Stimulated activated CD8-positive, alpha-beta memory T cell treated with anti-CD3 and anti-CD28 coated beads, Interleukin-7, amount 100 ng/mL, for 24 hours (primary cell): ENCODE data around the gene PRG2.
"Not testable (repeated sequence)": the region's sequence is repeated elsewhere in the genome, so short reads cannot be mapped to it uniquely, and the experiment has no call there.

Experiments
- DNase-seq: peaks from one replicate; pipeline ENCODE4 v3.0.0-alpha.2; 2020; ENCODE audit warnings: low read depth

Gene PRG2

DNA sequence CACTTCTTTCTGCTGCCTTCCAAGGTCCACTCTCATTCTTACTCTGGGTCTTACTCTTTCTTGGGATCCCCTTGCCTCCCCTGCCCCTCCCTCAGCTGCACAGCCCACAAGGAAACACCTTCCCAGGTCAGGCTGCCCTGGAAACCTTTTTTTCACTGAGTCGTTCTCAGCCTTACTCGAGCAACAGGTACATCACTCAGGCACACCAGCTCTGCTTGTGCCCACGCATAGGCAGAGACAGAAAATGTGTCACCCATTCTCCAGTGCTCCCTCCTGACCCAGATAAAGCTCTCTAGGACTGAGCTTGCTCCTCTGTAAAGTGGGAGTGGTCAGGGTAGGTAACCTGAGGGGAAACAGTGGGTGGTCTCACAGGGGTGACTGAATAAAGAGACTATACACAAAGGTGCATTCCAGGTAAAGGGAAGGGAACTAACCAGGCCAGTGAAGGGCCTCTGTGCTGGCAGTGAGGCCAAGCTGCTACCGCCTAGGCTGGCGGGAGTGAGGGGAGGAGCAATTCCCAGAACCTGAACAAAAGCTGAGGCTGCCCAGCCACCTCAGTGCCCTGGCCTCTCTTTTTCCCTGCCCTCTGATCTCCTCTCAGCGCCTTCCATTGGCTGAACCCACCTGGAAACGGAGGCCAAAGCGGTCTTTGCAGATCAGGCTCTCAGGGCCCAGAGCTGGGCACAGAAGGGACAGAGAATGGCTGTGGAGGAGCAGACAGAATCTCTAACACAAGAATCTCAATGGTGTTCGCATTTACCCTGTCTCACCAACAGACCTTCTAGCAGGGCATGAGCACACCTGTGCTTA lies 25.4 kb downstream of the PRG2 start:
- DNase-seq: no peak

DNA sequence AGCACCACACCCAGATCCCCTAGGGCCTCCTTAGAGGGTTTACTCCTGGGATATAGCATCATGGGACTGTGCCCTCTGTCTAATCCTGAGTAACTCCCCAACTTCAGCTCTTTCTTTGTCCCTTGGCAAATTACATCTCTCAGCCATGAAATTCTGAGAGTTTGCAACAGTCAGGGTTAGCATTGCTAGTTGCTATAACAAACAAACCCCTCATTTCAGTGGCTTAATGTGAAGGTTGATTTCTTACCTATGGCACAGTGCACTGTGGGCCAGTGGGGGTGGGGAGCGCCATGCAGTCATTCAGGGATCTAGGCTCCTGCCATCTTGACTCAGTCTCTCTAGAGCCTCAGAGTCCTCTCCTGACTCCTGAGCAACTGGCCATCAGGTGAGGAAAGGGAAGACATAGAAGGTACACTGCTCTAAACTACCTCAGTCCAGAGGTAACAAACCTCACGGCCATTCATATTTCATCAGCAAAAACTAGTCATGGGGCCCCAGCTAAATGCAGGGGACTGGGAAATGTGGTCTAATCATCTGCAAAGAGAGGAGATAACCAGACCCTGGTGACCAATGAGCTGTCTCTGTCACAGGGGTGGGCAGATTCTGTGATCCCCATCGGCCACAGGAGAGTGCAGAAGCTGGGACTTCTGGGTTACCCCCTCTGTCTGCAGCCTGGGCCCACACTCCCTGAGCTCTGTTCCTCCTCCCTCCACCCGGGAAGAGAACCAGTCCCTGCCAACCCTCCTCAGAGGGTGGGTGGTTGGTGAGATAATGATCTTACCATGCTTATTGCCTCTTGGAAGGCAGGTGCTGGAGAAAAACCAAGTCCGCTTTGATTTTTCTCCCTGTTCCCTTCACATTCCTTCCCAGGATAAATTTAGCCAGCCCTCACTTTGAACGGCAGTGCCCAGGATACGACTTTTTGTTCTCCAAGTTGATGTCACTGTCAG lies 27.0 kb downstream of the PRG2 start:
- no peak for DNase-seq

DNA sequence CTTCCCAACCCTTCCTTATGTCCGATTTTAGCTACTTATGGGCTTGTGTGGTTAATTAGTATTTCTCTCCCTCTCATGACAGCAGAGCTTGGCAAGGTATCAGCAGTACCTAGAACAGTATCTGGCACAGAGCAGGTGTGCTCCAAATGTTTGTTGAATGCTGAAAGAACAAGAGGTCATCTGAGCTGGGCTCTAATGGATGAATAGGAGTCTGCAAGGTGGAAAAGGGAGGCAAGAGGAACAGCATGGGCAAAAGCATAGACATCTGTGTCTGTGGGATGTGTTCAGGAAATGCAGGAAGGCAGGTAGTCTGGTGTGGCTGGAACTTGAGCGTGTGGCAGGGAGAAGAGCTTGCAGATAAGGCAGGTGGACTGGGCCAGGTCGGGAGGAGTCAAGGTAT lies 28.5 kb downstream of the PRG2 start:
- DNase-seq: no peak

DNA sequence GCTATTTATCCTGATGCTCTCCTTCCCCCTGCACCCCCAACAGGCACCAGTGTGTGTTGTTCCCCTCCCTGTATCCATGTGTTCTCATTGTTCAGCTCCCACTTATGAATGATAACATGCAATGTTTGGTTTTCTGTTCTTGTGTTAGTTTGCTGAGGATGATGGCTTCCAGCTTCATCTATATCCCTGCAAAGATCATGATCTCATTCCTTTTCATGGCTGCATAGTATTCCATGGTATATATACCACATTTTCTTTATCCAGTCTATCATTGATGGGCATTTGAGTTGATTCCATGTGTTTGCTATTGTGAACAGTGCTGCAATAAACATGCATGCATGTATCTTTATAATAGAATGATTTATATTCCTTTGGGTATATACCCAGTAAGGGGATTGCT lies 29.0 kb downstream of the PRG2 start:
- DNase-seq: not testable (repeated sequence)

DNA sequence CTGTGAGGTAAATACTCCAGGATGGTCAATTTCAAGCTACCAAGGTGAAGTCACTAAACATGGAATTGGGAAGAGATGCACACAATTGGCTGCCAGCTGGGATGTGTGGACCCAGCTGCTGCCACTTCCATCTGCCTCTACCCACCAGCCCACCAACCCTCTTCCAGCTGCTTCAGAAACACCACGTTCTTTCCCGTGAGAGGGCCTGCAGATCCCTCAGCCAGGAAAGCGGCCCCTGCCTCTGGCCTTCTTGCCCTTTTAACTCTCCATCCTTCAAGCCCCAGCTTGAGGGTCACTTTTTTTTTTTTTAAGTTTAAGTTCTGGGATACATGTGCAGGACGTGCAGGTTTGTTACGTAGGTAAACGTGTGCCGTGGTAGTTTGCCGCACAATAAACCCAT lies 29.5 kb downstream of the PRG2 start:
- no peak for DNase-seq

DNA sequence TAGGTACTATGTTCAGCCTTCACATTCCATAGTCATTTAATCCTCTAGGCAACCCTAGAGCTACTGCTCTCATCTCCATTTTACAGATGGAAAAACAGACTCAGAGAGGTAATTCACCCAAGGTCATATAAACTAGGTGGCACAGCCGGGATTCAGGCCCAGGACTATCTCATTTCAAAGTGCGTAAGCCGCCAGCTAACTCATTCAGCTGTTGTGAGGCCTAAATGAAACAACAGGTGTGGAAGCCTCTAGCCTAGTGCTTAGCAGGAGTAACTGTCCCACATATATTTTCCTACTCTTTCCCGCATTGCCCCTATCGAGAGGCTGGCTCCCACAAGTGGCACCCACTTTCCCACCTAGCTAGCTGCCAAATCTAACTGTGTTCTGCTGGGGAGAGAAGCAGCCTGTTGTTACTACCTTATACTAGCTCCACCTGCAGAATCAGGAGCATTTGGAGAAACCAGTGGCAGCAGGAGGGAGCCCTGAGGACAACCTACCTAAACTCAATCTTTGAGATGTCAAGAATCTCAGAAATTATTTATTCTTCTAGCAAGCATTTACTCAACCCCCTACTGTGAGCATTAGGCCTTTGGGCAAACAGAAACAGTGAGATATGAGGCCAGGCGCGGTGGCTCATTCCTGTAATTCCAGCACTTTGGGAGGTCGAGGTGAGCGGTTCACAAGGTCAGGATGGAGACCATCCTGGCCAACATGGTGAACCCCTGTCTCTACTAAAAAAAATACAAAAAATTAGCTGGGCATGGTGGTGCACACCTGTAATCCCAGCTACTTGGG lies 30.4 kb downstream of the PRG2 start:
- DNase-seq: no peak

DNA sequence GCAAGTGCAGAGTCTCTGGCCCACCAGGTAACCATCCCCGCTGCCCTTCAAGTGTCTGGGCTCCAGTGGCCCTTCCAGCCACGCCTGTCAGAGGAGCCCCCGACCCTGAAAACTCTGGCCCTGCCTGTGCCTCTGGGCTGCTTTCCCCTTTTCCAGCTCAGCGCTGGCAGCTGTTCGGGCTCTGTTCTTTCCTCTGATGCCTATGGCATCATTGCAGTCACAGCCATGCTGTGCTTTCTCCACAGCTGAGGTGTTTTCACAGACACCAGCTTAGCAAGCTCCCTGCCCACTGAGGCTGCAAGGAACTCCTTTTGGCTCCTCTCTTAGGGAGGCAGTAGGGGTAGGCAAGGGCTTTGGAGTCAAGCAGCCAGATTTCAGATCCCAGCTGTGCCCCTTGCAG lies 31.1 kb downstream of the PRG2 start:
- DNase-seq: no peak

DNA sequence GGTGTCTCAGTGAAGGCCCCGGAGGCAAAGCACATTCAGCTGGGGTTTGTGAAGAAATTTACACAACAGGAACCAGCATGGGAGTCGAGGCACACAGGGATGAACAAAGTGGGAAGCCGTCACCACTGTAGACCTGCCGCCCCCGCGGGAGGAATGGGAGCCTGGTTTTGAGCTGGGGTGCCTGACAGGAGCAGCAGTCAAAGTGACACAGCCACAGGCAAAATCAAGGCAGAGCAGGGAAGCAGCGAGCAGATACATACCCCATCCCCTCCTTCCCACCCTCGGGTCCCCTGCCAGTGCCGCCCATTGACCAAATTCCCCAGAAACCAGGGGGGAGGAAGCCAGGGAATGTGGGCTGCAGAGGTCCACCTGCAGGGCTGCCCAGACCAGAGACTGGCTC lies 31.5 kb downstream of the PRG2 start:
- no peak for DNase-seq

DNA sequence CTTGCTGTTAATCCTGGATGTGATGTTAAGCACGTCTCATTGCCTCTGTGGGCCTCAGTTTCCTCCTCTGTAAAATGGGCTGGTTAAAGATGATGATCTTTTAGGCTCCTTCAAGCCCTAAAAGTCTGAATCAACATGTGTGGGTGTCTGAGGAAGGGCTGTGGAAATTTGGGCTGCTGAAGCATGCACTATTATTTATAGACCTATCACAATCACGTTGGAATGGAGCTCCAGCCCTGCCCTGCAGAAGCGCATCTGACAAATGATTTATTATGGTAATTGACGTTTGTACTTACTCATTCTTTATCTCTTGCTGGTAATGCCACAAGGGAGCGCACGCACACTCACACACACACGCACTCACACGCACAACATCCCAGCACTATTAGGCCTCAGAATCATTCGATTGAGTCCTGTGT lies 31.9 kb downstream of the PRG2 start:
- DNase-seq: no peak

DNA sequence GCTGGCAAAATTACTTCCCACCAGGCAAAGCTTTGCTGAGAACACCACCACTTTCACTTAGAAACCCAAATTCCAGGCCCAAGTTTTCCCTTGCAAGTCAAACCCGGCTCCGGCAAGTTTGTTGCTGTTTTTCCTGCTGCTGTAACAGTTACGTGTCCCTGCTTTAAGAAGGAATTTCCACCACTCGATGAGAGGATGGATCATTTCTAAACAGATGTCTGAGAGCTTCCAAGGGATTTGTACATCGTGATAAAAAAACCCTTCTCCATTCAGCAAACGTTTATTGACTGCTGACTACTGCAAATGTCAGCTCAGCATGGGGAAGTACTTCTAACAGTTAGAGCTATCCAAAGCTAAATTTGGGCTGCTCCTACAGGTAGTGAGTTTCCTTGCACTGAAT lies 32.6 kb downstream of the PRG2 start:
- DNase-seq: no peak

DNA sequence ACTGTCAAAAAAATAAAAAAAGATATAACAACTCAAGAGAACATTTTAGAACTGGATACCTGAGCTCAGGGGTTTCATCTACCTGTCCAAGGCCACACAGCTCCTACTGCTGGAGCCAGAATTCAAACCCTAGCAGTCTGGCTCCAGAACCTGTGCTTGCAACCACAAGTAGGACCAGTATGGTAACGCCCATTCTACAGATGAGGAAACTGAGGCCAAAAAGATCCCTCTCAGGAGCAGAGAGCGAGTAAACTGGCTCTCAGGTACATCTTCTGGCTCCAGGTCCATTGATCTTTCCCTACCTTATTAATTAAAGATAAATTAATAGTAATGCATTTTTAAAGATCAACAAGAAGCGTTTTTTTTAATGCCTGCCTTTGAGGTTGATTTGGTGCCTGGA lies 33.1 kb downstream of the PRG2 start:
- DNase-seq: no peak

DNA sequence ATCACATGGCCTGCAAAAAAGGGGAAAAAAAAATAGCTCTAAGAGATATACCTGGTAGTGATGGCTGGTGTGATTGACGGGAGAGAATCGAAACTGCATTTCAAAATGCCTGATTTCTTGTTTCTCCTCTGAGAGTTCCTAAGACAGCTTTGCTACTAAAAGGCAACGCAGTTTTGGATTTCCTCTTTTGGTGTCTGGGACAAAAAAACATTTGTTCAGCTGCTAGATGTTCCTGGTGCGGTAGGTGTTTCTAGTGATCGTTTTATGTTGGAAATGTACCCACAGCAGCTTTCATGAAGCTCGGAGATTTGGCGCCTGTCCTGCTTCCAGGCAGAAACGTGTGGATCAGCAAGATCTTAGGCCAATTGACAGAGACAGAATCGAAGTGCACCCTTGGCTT lies 34.2 kb downstream of the PRG2 start:
- DNase-seq: no peak

DNA sequence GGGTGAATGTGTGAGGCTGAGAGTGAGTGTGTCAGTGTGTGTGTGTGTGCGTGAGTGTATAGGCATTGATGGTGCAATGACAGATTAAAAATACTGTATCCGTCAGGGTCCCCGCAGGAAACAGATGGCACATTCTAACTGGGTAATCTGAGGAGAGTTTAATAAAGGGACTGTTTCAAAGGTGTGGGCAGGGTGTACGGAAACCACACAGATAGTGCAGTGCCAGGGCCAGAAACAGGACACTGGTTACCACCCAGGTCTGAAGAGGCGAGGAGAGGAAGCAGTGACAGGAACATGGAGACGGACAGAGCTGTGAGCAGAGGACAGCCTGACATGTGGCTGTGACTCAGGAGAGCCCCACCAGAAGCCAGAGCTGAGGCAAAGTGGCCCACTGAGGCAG lies 35.8 kb downstream of the PRG2 start:
- no peak for DNase-seq

DNA sequence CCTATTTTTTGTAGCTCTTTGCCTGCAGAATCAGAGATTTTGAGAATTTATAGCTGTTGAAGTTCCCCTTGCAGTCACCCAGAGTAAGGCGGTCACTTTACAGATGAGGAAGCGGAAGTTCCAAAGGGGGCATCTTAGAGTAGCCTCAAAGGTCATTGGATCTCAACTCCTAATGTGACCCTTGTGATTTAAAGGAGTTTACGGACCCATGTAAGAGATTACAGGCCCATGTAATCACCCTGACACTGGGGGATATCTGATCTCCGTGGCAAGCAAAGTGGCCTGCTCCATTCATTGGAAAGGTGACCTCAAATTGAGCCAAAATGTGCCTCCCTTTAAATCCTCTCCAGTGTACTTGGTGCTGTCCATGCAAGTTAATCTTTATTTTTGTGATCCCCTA lies 36.6 kb downstream of the PRG2 start:
- no peak for DNase-seq

DNA sequence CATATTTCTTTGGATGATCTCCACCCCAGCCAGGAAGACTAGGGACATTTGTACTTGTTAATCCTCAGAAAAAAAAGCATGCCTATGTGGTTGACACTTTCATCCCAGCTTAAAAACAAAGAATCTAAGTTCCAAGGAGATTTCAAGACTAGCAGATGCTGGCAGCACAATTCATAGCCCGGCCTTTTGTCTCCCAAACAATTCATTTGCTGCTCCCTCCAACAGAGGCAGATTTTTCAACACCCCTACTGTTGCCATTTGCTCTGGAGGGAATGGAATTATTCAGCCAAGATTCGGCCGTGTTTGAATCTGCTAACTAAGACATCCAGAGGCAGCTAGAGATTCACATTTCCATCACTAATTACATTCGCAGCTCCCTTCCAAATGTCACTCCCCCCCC lies 37.0 kb downstream of the PRG2 start:
- DNase-seq: no peak

DNA sequence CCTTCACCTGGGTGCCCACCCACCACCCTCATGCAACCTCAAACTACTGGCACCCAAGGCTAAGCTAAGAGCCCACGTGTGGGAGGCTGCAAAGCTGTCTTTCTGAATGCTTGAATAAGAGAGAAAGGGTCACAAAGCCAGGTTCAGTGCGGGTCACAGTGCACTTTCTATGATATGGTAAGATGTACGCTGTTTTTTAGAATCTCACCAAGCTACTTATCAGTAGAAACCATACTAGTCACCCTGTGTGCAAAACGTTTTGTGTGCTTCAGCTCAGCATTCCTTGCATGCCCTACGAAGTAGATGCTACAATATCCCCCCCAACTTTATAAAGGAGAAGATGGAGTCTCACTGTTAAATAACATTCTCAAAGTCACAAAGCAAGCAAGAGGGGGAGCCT lies 37.4 kb downstream of the PRG2 start:
- no peak for DNase-seq

DNA sequence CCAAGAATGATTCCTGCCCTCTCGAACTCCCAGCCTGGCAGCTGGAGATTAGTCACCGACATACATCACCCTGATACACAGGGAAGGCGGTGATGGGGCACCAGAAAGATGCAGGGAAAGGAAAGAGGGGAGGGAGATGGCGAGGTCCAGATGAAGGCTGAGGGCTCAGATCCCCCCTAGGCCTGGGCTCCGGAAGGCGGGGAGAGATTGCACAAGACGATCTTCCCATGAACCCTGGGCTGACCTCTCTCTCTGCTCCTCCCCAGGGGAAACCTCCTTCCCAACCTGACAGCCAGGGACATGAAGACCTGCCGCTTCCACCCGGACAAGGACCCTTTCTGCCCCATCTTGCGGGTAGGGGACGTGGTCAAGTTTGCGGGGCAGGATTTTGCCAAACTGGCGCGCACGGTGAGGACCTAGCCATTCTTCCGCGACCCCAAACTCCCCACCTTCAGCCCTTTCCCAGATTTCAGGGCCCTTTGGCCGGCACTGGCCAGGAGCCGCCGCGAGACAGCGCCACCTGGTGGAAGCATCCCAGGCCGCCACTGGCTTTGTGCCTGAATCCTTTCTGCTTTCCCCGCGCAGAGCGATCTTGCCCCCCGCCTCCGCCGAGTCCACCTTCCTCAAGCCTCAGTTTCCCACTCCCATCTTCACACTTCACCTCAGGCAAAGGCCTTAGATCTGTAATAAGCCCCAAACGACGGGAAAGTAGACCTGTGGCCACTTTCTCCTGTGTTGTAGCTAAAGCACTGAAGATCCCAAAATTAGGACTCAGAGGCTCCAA lies 40.8 kb downstream of the PRG2 start:
- DNase-seq: peak; percentile 43

DNA sequence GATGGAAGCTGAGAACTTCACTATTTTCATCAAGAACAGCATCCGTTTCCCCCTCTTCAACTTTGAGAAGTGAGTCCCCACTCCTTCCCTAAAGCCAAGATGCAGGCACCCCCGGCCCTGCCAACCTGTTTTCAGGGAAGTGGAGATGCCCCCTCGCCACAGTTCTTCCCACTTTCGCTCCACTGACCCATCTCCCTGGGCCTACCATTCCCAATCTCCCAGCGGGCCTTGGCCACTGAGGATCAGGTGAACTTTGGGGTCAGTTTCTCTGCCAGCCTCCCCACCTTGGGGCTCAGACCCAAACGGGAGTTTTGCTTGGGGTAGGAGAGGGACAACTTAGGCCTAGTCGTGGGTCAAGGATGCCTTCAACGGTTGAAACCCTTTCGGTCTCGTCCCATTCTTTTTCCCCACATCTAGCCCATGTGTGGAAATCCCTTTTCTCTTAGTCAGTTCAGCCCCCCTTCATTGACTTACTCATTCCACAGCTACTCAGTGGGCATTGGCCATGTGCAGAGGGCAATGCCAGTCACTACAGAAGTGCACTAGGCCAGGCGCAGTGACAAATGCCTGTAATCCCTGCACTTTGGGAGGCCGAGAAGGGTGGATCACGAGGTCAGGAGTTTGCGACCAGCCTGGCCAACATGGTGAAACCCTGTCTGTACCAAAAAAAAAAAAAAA lies 41.7 kb downstream of the PRG2 start:
- DNase-seq: no peak

DNA sequence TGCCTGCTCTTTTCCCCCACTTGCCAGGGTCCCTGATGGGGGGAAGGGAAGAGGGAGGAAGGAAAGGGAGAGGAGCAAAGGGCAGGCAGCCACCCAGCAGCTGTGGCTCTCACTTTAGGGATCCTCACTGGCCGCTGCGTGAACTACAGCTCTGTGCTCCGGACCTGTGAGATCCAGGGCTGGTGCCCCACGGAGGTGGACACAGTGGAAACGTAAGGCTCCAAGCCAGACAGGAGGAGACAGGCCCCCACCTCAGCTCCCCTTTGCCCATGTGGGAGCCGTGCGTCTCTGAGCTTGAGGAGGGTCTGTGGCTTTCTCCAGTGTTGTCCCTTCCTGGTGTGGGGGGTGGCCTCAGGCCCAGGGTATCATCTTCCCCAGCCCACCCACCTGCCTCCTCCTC lies 42.4 kb downstream of the PRG2 start:
- no peak for DNase-seq

DNA sequence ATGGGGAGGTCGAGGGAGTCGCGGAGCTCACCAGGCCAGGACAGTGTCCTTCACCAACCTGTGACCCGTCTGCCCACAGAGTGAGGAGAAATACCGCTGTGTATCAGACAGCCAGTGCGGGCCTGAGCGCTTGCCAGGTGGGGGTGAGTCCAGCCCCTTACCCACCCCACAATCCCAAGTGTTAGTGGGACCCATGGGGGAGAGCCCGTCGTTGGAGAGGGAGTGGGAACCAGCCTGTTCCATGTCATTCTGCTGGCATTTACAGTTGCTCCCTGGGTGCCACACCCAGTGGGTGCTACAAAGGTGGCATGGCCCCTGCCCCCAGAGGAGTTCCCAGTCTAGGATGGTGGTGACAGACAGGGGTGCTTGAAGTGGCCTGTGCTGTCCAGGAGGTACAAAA lies 43.1 kb downstream of the PRG2 start:
- DNase-seq: no peak

DNA sequence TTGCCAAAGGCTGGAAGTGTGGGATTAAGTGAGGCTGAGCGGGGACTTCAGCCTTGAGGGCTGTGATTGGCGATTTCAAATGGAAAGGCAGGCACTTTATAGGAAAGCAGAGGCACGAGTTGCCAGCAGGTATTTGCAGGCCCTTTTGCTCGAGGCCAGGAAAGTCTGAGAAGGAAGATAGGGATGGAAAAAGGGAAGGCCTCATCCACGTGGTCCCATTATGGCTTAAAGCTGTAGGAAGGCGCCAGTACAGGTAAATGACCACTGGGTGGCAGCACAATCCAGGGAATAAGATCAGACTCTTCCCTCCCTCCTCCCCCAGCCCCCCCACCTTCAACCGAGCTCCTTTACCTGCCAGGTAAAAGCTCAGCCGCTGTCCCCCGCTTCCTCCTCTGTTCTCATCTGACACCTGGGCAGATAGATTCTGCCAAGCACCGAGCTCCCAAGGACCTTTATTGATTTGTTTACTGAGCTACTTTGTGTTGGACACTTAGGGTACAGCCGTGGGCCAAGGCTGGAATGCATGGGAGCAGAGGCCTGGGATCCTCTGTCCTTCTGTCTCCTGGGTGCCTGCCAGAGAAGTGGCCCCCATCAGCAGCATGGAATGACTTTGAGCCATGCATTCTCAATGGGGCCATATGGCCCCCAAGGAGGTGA lies 44.8 kb downstream of the PRG2 start:
- peak; percentile 57 for DNase-seq
